ENCODE measurements around the gene FRAS1.

DNA sequence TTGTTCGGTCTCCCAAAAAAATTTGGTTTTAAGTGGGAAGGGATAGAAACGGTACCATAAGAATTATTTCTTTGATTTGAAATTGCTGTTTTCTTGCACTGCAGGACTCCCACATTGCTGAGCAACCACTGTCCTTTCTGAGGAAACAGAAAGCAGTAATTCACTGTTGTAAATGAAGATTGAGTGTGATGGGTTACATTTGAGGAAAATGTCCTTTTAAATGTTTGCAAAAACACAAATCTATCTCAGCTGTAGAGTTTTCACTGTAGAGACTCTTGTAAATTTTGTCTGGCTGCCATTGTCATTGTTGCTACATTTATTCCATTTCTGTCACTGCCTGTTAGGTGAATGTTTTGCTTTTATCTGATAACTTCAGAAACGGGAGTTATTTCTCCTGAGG lies 105.2 kb downstream of the FRAS1 start:
- TF ChIP-seq POLR2AphosphoS5 (IDR thresholded peaks at IDR 0.05): no peak
- TF ChIP-seq, protein P1, sequence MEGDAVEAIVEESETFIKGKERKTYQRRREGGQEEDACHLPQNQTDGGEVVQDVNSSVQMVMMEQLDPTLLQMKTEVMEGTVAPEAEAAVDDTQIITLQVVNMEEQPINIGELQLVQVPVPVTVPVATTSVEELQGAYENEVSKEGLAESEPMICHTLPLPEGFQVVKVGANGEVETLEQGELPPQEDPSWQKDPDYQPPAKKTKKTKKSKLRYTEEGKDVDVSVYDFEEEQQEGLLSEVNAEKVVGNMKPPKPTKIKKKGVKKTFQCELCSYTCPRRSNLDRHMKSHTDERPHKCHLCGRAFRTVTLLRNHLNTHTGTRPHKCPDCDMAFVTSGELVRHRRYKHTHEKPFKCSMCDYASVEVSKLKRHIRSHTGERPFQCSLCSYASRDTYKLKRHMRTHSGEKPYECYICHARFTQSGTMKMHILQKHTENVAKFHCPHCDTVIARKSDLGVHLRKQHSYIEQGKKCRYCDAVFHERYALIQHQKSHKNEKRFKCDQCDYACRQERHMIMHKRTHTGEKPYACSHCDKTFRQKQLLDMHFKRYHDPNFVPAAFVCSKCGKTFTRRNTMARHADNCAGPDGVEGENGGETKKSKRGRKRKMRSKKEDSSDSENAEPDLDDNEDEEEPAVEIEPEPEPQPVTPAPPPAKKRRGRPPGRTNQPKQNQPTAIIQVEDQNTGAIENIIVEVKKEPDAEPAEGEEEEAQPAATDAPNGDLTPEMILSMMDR (IDR thresholded peaks at IDR 0.05): no peak
- TF ChIP-seq POLR2A (IDR thresholded peaks at IDR 0.05): no peak

Data from prostate gland (tissue), 2 donors.